NCI-H1436 (cell line): ENCODE measurements around the gene COX5A.
A peak's percentile ranks its signal among the peaks of the same experiment; 100 is the strongest.

Experiments used
- DNase-seq: peaks from one replicate; lab custom pipeline; 2025; lab: John Stamatoyannopoulos, UW

The COX5A gene

GRCh38 chr15:74937590-74938371 is at the start of gene COX5A:
Gene COX5A (minus strand): TSS chr15:74938073. CDS start chr15:74938014, 59 bp downstream.
- DNase-seq: peak; percentile 95

GRCh38 chr15:74983725-74984231 is 45.9 kb upstream of the COX5A start:
- DNase-seq: no peak

GRCh38 chr15:74982183-74982582 is 44.3 kb upstream of the COX5A start:
- no peak for DNase-seq

- no peak for DNase-seq
Observed at GRCh38 chr15:74978503-74978902, 40.6 kb upstream of the COX5A start.

GRCh38 chr15:74978077-74978476 is 40.2 kb upstream of the COX5A start:
- no peak for DNase-seq

- no peak for DNase-seq
Observed at GRCh38 chr15:74977599-74977998, 39.7 kb upstream of the COX5A start.

GRCh38 chr15:74976159-74976558 is 38.3 kb upstream of the COX5A start:
- no peak for DNase-seq

- no peak for DNase-seq
Observed at GRCh38 chr15:74967670-74968069, 29.8 kb upstream of the COX5A start.

- no peak for DNase-seq
Observed at GRCh38 chr15:74964794-74965193, 26.9 kb upstream of the COX5A start.

GRCh38 chr15:74963213-74963612 is 25.3 kb upstream of the COX5A start:
- DNase-seq: no peak

GRCh38 chr15:74962671-74963070 is 24.8 kb upstream of the COX5A start:
- no peak for DNase-seq

- no peak for DNase-seq
Observed at GRCh38 chr15:74962219-74962618, 24.3 kb upstream of the COX5A start.

GRCh38 chr15:74961616-74962015 is 23.7 kb upstream of the COX5A start:
- no peak for DNase-seq

GRCh38 chr15:74960995-74961588 is 23.2 kb upstream of the COX5A start:
- DNase-seq: no peak

GRCh38 chr15:74960286-74960685 is 22.4 kb upstream of the COX5A start:
- DNase-seq: no peak

GRCh38 chr15:74959586-74959939 is 21.7 kb upstream of the COX5A start:
- DNase-seq: no peak

GRCh38 chr15:74958908-74959585 is 21.2 kb upstream of the COX5A start:
- peak; percentile 56 for DNase-seq

GRCh38 chr15:74958320-74958907 is 20.5 kb upstream of the COX5A start:
- DNase-seq: no peak

GRCh38 chr15:74957476-74958035 is 19.7 kb upstream of the COX5A start:
- peak; percentile 44 for DNase-seq

- peak; percentile 56 for DNase-seq
Observed at GRCh38 chr15:74956648-74957475, 19.0 kb upstream of the COX5A start, which contains the start of gene RPP25. Gene RPP25 (minus strand): TSS chr15:74956772. CDS start chr15:74956583, 189 bp downstream.
